SK-N-MC (cell line): ENCODE data around the gene DPYSL4.

Source experiments
- EZH2 ChIP-seq: fragments of 200-600 bp; sonication (generic); IDR thresholded peaks from one replicate; pipeline ENCODE4 v1.6.1; 2017; ENCODE audit warnings: antibody characterized with exemption
- FOXP2 ChIP-seq: optimal IDR thresholded peaks from 2 replicates; pipeline ENCODE3; 2011; ENCODE audit warnings: mild to moderate bottlenecking, moderate library complexity; ENCODE audit not compliant: insufficient read depth; ENCODE audit errors: extremely low read length, control extremely low read depth
- POLR2AphosphoS5 ChIP-seq: IDR thresholded peaks from 2 replicates; pipeline ENCODE4 v1.6.1; 2012; ENCODE audit warnings: mild to moderate bottlenecking, low read depth, low read length, borderline replicate concordance

DNA sequence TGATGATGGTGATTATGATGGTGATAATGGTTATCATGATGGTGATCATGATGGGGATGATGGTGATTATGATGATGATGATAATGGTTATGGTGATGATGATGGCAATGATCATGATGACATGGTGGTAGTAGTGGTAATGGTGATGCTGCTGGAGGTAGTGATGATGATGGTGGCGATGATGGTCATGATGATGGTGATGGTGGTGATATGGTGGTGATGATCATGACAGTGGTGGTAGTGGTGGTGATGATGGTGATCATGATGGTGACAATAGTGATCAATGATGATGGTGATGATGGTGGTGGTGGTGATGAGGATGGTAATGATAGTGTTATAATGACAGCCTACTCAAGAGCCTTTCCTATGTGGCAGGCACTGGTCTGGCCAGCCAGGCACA, 31.8 kb upstream of the DPYSL4 start:
- TF ChIP-seq POLR2AphosphoS5 = no peak
- TF ChIP-seq EZH2 = no peak
- TF ChIP-seq FOXP2 = no peak
